Cardiac muscle cell (in vitro differentiated cells and primary cell): ENCODE data around the gene NXN. TPM values are rescaled to one million over a fixed set of nuclear protein-coding genes. Genes with fewer than 3 reads are reported as not detected.
A peak's percentile ranks its signal among the peaks of the same experiment; 100 is the strongest.

Experiments used
- DNase-seq, 2 donors: peaks; one replicate each; pipeline versions ENCODE4 v3.0.0 to v3.0.0-alpha.2; 2010 to 2017; ENCODE audit warnings: low read depth in 1 of 2, low spot score in 1 of 2
- H3K27ac ChIP-seq: fragments of 200-600 bp; sonication (generic); 2 replicates; pipeline ENCODE4 v1.5.1; 2016
- H3K27me3 ChIP-seq: fragments of 200-600 bp; sonication (generic); 2 replicates; pipeline ENCODE4 v1.6.0; 2016; ENCODE audit warnings: control low read depth
- H3K36me3 ChIP-seq: fragments of 200-600 bp; sonication (generic); 2 replicates; pipeline ENCODE4 v1.5.1; 2016; ENCODE audit warnings: control low read depth
- H3K4me1 ChIP-seq: fragments of 200-600 bp; sonication (generic); 2 replicates; pipeline ENCODE4 v1.8.1; 2017; ENCODE audit warnings: low read depth, mild to moderate bottlenecking, mixed run types
- H3K4me3 ChIP-seq: fragments of 200-600 bp; sonication (generic); 2 replicates; pipeline ENCODE4 v1.5.1; 2016; ENCODE audit warnings: mild to moderate bottlenecking
- H3K9me3 ChIP-seq: fragments of 200-600 bp; sonication (generic); 2 replicates; pipeline ENCODE4 v1.5.1; 2017; ENCODE audit warnings: low read depth, mild to moderate bottlenecking, control low read depth
- CTCF ChIP-seq: IDR thresholded peaks from 2 replicates; pipeline ENCODE4 v1.5.1; 2012; ENCODE audit warnings: low read depth, mild to moderate bottlenecking, low read length
- polyA plus RNA-seq: library from polyadenylated mRNA; unstranded; fragments of >200 nt; fragmentation: Nextera tagmentation; extraction: Ambion mirVana; gene quantifications from 2 replicates; pipeline ENCODE4 v1.2.1, GENCODE V29; 2016
- total RNA-seq: library from RNA; depleted of rRNA; stranded (reverse); fragments of >200 nt; gene quantifications from 2 replicates; pipeline ENCODE4 v1.2.3, GENCODE V29; 2016

NXN gene
- total and polyA plus RNA-seq, 2 experiments from 2014 or later = 120 to 122 TPM

GRCh38 chr17:892958-893357, 86.6 kb downstream of the NXN start:
- no peak for DNase-seq
- Histone ChIP-seq H3K4me3 (no peak overlapping the region), H3K9me3 (no peaks in the 10 kb centered on the region), H3K36me3 (no peaks in the 10 kb centered on the region), H3K27me3 (no peaks in the 10 kb centered on the region), H3K27ac (peak overlapping the region; percentile 48), H3K4me1 (peaks cover 3% of the 10 kb centered on the region)
- TF ChIP-seq CTCF = no peak

- Histone ChIP-seq H3K9me3 (no peaks in the 10 kb centered on the region), H3K27me3 (no peaks in the 10 kb centered on the region), H3K4me3 (no peak overlapping the region), H3K4me1 (peaks cover 3% of the 10 kb centered on the region), H3K27ac (no peak overlapping the region), H3K36me3 (no peaks in the 10 kb centered on the region)
- TF ChIP-seq CTCF = no peak
- DNase-seq = no peak
Observed at GRCh38 chr17:888998-889441, 90.6 kb downstream of the NXN start.

- Histone ChIP-seq H3K27me3 (no peaks in the 10 kb centered on the region), H3K36me3 (no peaks in the 10 kb centered on the region), H3K27ac (peak overlapping the region; percentile 81), H3K4me3 (no peak overlapping the region), H3K9me3 (no peaks in the 10 kb centered on the region), H3K4me1 (peaks cover 14% of the 10 kb centered on the region)
- TF ChIP-seq CTCF = no peak
- no peak for DNase-seq
Observed at GRCh38 chr17:887551-888209, 91.9 kb downstream of the NXN start.

GRCh38 chr17:885971-886571, 93.5 kb downstream of the NXN start:
- Histone ChIP-seq H3K4me3 (no peak overlapping the region), H3K4me1 (peaks cover 16% of the 10 kb centered on the region), H3K27me3 (no peaks in the 10 kb centered on the region), H3K27ac (no peak overlapping the region), H3K36me3 (no peaks in the 10 kb centered on the region), H3K9me3 (no peaks in the 10 kb centered on the region)
- no peak for TF ChIP-seq CTCF
- no peak for DNase-seq

GRCh38 chr17:883586-883962, 96.0 kb downstream of the NXN start:
- Histone ChIP-seq H3K27me3 (no peaks in the 10 kb centered on the region), H3K36me3 (no peaks in the 10 kb centered on the region), H3K9me3 (no peaks in the 10 kb centered on the region), H3K4me1 (peaks cover 32% of the 10 kb centered on the region), H3K4me3 (no peak overlapping the region), H3K27ac (peak overlapping the region; percentile 87)
- no peak for DNase-seq
- TF ChIP-seq CTCF = no peak
